ENCODE results near the gene TTYH1.

GRCh38 chr19:54391589-54392061 lies 23.6 kb upstream of the TTYH1 start:
- TF ChIP-seq, protein P1, sequence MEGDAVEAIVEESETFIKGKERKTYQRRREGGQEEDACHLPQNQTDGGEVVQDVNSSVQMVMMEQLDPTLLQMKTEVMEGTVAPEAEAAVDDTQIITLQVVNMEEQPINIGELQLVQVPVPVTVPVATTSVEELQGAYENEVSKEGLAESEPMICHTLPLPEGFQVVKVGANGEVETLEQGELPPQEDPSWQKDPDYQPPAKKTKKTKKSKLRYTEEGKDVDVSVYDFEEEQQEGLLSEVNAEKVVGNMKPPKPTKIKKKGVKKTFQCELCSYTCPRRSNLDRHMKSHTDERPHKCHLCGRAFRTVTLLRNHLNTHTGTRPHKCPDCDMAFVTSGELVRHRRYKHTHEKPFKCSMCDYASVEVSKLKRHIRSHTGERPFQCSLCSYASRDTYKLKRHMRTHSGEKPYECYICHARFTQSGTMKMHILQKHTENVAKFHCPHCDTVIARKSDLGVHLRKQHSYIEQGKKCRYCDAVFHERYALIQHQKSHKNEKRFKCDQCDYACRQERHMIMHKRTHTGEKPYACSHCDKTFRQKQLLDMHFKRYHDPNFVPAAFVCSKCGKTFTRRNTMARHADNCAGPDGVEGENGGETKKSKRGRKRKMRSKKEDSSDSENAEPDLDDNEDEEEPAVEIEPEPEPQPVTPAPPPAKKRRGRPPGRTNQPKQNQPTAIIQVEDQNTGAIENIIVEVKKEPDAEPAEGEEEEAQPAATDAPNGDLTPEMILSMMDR (IDR thresholded peaks at IDR 0.05) = no peak
- TF ChIP-seq POLR2A (IDR thresholded peaks at IDR 0.05) (no peak), EP300 (IDR thresholded peaks at IDR 0.05) (no peak)
